Endothelial cell of umbilical vein (primary cell): ENCODE measurements around the gene MR1. TPM values are rescaled to one million over a fixed set of nuclear protein-coding genes. Genes with fewer than 3 reads are reported as not detected.

Experiments
- BruUV-seq: library from RNA; stranded (reverse); fragments of 400-500 nt; replicated peaks from 2 replicates; lab custom pipeline; 2021; lab: Mats Ljungman, UMichigan
- CTCF ChIA-PET: fragments of 300-600, 350-600 bp; sonication (Branson Sonifier 250); formaldehyde crosslinking; loops from one replicate; lab custom pipeline; 2021; ENCODE audit warnings: antibody characterized with exemption, inconsistent platforms; lab: Charles Lee
- POLR2A ChIA-PET: fragments of 300-600, 350-600 bp; sonication (Branson Sonifier 250); formaldehyde crosslinking; loops from one replicate; lab custom pipeline; 2021; ENCODE audit warnings: antibody characterized with exemption, inconsistent platforms; lab: Charles Lee
- DNase-seq: peaks from one replicate; pipeline ENCODE4 v3.0.0-alpha.2; 2011; ENCODE audit warnings: low read depth, low spot score
- FAIRE-seq: peaks from 2 replicates; lab custom pipeline; 2011; peaks lifted over from hg19 to GRCh38; lab: Jason Lieb, UNC
- H2AFZ ChIP-seq: 2 replicates; pipeline ENCODE4 v1.6.0; 2012; ENCODE audit warnings: low read depth, low read length, control low read depth, inconsistent platforms
- H3K27ac ChIP-seq: 2 replicates; pipeline ENCODE4 v1.5.1; 2011; ENCODE audit warnings: low read depth, mild to moderate bottlenecking, control low read depth, low read length, moderate library complexity; ENCODE audit not compliant: insufficient read depth
- H3K27me3 ChIP-seq, 2 experiments: 2 replicates each; pipeline versions ENCODE4 v1.6.0 to v1.6.1; 2011; ENCODE audit warnings: low read length in 2 of 2, mixed read lengths in 1 of 2; ENCODE audit not compliant: control insufficient read depth in 2 of 2, insufficient read depth in 2 of 2
- H3K36me3 ChIP-seq, 2 experiments: 2 replicates in 1 of 2; 3 replicates in 1 of 2; pipeline ENCODE4 v1.5.1; 2011; ENCODE audit warnings: low read length in 2 of 2, mild to moderate bottlenecking in 1 of 2, moderate library complexity in 1 of 2; ENCODE audit not compliant: control insufficient read depth in 2 of 2, insufficient read depth in 2 of 2; ENCODE audit errors: extremely low read depth in 1 of 2
- H3K4me1 ChIP-seq: 3 replicates; pipeline ENCODE4 v1.5.1; 2011; ENCODE audit warnings: mild to moderate bottlenecking, low read length; ENCODE audit not compliant: control insufficient read depth, insufficient read depth; ENCODE audit errors: extremely low read depth
- H3K4me2 ChIP-seq: 2 replicates; pipeline ENCODE4 v1.6.1; 2011; ENCODE audit warnings: low read length, control low read depth, mixed read lengths; ENCODE audit not compliant: insufficient read depth
- H3K4me3 ChIP-seq, 3 experiments: fragments of 200-600 bp in 1 of 3; sonication (generic), shearing (Covaris generic) in 1 of 3; replicated peaks in 1 of 3; 2 replicates each; pipeline ENCODE4 v1.5.1; 2011 to 2016; ENCODE audit warnings: control low read depth in 3 of 3, low read length in 3 of 3, mild to moderate bottlenecking in 2 of 3, inconsistent platforms in 1 of 3, low read depth in 1 of 3, moderate library complexity in 1 of 3; ENCODE audit not compliant: insufficient read depth in 1 of 3
- H3K79me2 ChIP-seq: 2 replicates; pipeline ENCODE4 v1.6.0; 2012; ENCODE audit warnings: low read length, inconsistent platforms; ENCODE audit not compliant: control insufficient read depth, insufficient read depth
- H3K9ac ChIP-seq: replicated peaks from 2 replicates; pipeline ENCODE3; 2011; ENCODE audit warnings: low read length, control low read depth; ENCODE audit not compliant: insufficient read depth; ENCODE audit errors: extremely low read depth
- H3K9me1 ChIP-seq: replicated peaks from 3 replicates; pipeline ENCODE4 v1.6.0; 2011; ENCODE audit warnings: mild to moderate bottlenecking, low read length; ENCODE audit not compliant: control insufficient read depth, insufficient read depth; ENCODE audit errors: extremely low read depth
- H3K9me3 ChIP-seq: replicated peaks from 2 replicates; pipeline ENCODE4 v1.5.1; 2012; ENCODE audit warnings: low read length, inconsistent platforms; ENCODE audit not compliant: control insufficient read depth, insufficient read depth
- H4K20me1 ChIP-seq: replicated peaks from 2 replicates; pipeline ENCODE3; 2011; ENCODE audit warnings: mild to moderate bottlenecking, low read length; ENCODE audit not compliant: control insufficient read depth, insufficient read depth; ENCODE audit errors: extremely low read depth
- EZH2 ChIP-seq: IDR thresholded peaks from 2 replicates; pipeline ENCODE4 v1.6.1; 2012; ENCODE audit warnings: borderline replicate concordance, low read depth, mild to moderate bottlenecking, moderate library complexity, low read length, inconsistent platforms; ENCODE audit not compliant: severe bottlenecking
- FOS ChIP-seq: IDR thresholded peaks from 2 replicates; pipeline ENCODE4 v1.6.1; 2011; ENCODE audit warnings: mild to moderate bottlenecking, low read length, moderate library complexity, borderline replicate concordance; ENCODE audit not compliant: insufficient read depth
- GATA2 ChIP-seq: IDR thresholded peaks from 2 replicates; pipeline ENCODE4 v1.7.0; 2011; ENCODE audit warnings: low read depth, mild to moderate bottlenecking, moderate library complexity, mixed read lengths, low read length; ENCODE audit not compliant: insufficient read length, insufficient read depth
- JUN ChIP-seq: IDR thresholded peaks from 2 replicates; pipeline ENCODE4 v1.6.1; 2011; ENCODE audit warnings: borderline replicate concordance, low read depth; ENCODE audit not compliant: insufficient read length, insufficient read depth
- MAX ChIP-seq: IDR thresholded peaks from 2 replicates; pipeline ENCODE4 v1.6.1; 2011; ENCODE audit not compliant: insufficient read depth, insufficient read length
- MYC ChIP-seq: IDR thresholded peaks from one replicate; pipeline ENCODE4 v1.6.1; 2011; ENCODE audit warnings: mild to moderate bottlenecking, low read depth, low read length
- POLR2A ChIP-seq: IDR thresholded peaks from 2 replicates; pipeline ENCODE4 v1.6.1; 2012; ENCODE audit warnings: low read depth, mild to moderate bottlenecking, control low read depth, low read length
- POLR2AphosphoS5 ChIP-seq: IDR thresholded peaks from 2 replicates; pipeline ENCODE4 v1.6.1; 2012; ENCODE audit warnings: low read depth, mild to moderate bottlenecking, control low read depth, low read length, moderate library complexity; ENCODE audit not compliant: insufficient read depth
- dilution Hi-C: fragments of 300-500 bp; cut with MboI; formaldehyde crosslinking; loops from one replicate; pipeline ENCODE4 v1.15.0; 2019; ENCODE audit warnings: low sequenced_read_pairs; ENCODE audit not compliant: extremely low pct_ligation_motif_present
- intact Hi-C: fragments of 100-400 bp; cut with micrococcal nuclease; formaldehyde crosslinking; loops from one replicate; pipeline ENCODE4 v1.10.0; 2022
- polyA plus RNA-seq, 4 experiments: library from polyadenylated mRNA; depleted of rRNA in 3 of 4; stranded (reverse) in 3 of 4; unstranded in 1 of 4; fragments of >200 nt; gene quantifications; 2 replicates each; pipeline versions ENCODE4 v1.2.1 to v1.2.3, GENCODE V29; 2011 to 2012; ENCODE audit warnings: missing spikeins in 1 of 4
- total RNA-seq: library from RNA; stranded (reverse); gene quantifications from 2 replicates; pipeline ENCODE4 v1.2.3, GENCODE V29; 2021
- TF ChIP-seq, protein P1 (sequence below), 2 donors: IDR thresholded peaks; 1 replicate in 1 of 2; 2 replicates in 1 of 2; pipeline ENCODE4 v1.5.1; 2011; ENCODE audit warnings: low read length in 2 of 2, mild to moderate bottlenecking in 2 of 2, moderate library complexity in 2 of 2, control low read depth in 1 of 2, inconsistent platforms in 1 of 2, low read depth in 1 of 2; ENCODE audit not compliant: insufficient read depth in 1 of 2; ENCODE audit errors: extremely low read depth in 1 of 2

The MR1 gene
- total and polyA plus RNA-seq, 2 donors (not counting 3 experiments of a cell fraction or from before 2014, with no cell fraction given) = 1.3 to 2.5 TPM

- CTCF ChIA-PET = interaction anchor here (1.0 to 1.4 kb wide), 3 partner anchors 8 to 73 kb away, joined by 3 to 4 read pairs (median 4); no protein-coding TSS in a partner anchor
- TF ChIP-seq GATA2 (no peak), FOS (no peak), POLR2AphosphoS5 (no peak), EZH2 (no peak), POLR2A (no peak), MAX (no peak), MYC (no peak), JUN (no peak)
- TF ChIP-seq, protein P1, sequence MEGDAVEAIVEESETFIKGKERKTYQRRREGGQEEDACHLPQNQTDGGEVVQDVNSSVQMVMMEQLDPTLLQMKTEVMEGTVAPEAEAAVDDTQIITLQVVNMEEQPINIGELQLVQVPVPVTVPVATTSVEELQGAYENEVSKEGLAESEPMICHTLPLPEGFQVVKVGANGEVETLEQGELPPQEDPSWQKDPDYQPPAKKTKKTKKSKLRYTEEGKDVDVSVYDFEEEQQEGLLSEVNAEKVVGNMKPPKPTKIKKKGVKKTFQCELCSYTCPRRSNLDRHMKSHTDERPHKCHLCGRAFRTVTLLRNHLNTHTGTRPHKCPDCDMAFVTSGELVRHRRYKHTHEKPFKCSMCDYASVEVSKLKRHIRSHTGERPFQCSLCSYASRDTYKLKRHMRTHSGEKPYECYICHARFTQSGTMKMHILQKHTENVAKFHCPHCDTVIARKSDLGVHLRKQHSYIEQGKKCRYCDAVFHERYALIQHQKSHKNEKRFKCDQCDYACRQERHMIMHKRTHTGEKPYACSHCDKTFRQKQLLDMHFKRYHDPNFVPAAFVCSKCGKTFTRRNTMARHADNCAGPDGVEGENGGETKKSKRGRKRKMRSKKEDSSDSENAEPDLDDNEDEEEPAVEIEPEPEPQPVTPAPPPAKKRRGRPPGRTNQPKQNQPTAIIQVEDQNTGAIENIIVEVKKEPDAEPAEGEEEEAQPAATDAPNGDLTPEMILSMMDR (IDR thresholded peaks at IDR 0.05; ENCODE audit: extremely low read depth in 1 of 2, insufficient read depth in 1 of 2, low read depth in 1 of 2, low read length in 2 of 2) = no peak
- no peak overlapping the region for H3K27ac ChIP-seq
- H3K79me2 ChIP-seq = peaks cover 81% of the 10 kb centered on the region
- dilution Hi-C loops = no loop called here
- H3K4me3 ChIP-seq = no peak overlapping the region
- H3K27me3 ChIP-seq = no peaks in the 10 kb centered on the region
- POLR2A ChIA-PET = no interaction called here
- H4K20me1 ChIP-seq = peaks cover 25% of the 10 kb centered on the region
- no peak overlapping the region for H2AFZ ChIP-seq
- H3K36me3 ChIP-seq = no peaks in the 10 kb centered on the region
- DNase-seq (no peak), FAIRE-seq (no peak)
- no peaks in the 10 kb centered on the region for H3K4me1 ChIP-seq
- H3K4me2 ChIP-seq = no peak overlapping the region
- BruUV-seq = no TSS peak
- H3K9ac ChIP-seq = no peak overlapping the region
- H3K9me3 ChIP-seq = no peaks in the 10 kb centered on the region
- H3K9me1 ChIP-seq = no peaks in the 10 kb centered on the region
- intact Hi-C loops = no loop called here
These were observed 23.0 kb upstream of the MR1 start for GRCh38 chr1:181010789-181011188.
